GM12864 (cell line): ENCODE results near the gene FBXO10.
"Not testable (repeated sequence)": the region's sequence is repeated elsewhere in the genome, so short reads cannot be mapped to it uniquely, and the experiment has no call there.

Experiments used
- DNase-seq: peaks from one replicate; pipeline ENCODE4 v3.0.0-alpha.2; 2011; ENCODE audit warnings: low read depth
- H3K4me3 ChIP-seq: 2 replicates; pipeline ENCODE4 v1.5.1; 2011; ENCODE audit warnings: mild to moderate bottlenecking, low read depth, low read length, control low read depth
- CTCF ChIP-seq: IDR thresholded peaks from 2 replicates; pipeline ENCODE4 v1.5.1; 2011; ENCODE audit warnings: low read depth, mild to moderate bottlenecking, moderate library complexity, low read length, control low read depth, inconsistent platforms; ENCODE audit errors: missing control alignments

FBXO10 gene

GRCh38 chr9:37517923-37518322 lies 58.3 kb downstream of the FBXO10 start:
- no peak for DNase-seq
- TF ChIP-seq CTCF: no peak
- H3K4me3 ChIP-seq: no peak overlapping the region

DNA sequence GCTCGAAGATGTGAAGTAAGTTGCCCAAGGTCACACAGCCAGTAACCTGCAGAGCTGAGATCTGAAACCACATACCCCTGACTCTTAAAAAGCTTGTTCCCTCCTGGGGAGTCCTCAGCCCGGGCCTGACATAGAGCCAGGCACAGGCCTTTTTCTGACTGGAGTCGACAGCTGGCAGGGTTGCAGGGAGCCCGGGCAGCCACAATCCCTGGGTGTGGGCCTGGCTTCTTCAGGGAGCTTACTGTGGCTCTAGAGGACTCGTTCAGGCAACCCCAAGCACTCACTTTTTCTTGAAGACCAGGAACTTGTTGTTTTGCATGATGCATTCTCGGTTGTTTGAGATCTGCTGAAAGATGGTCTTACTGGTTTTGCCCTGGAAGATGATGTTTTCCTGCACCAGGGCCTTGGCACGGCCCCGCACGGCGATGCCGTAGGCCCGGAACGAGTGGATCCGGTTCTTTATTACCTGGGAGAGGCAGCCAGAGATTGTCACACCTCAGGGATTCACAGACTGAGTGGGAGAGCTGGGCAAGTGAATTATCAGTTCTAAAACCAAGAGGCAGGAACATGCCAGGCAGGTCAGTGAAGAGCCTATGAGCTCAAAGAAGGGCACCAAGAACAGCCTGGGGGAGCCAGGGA lies 60.4 kb downstream of the FBXO10 start:
- TF ChIP-seq CTCF: no peak
- DNase-seq: no peak

DNA sequence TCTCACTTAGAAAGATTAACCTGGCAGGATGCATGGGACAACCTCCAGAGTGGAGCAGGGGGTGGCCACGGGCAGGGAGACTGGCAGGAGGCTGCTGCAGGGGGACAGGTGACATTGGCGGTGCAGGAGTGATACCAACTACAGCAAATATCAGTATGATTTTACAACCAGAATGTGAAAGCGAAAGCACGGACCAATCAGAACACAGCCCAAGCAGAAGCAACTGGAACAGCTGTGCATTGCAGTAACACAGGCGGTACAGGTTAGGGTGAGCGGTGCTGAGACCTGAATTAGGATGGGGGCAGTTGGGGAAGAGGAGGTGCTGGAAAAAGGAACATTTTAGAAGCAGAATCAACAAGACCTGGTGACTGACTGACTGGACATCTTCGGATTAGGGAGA lies 61.2 kb downstream of the FBXO10 start:
- no peak for TF ChIP-seq CTCF
- DNase-seq: no peak
- no peak overlapping the region for H3K4me3 ChIP-seq

More for the DNA sequence above, 60.4 kb downstream of the FBXO10 start:
- H3K4me3 ChIP-seq: no peak overlapping the region

DNA sequence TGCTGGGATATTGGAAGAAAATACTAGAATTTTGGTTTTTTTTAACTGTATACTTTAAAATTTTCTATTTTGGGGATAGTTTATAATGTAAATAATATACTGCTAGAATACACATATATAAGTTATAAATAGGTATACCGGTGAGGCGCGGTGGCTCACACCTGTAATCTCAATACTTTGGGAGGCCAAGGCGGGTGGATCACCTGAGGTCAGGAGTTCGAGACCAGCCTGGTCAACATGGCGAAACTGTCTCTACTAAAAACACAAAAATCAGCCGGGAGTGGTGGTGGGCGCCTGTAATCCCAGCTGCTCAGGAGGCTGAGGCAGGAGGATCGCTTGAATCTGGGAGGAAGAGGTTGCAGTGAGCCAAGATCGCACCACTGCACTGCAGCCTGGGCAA lies 61.8 kb downstream of the FBXO10 start:
- not testable (repeated sequence) for H3K4me3 ChIP-seq, DNase-seq

DNA sequence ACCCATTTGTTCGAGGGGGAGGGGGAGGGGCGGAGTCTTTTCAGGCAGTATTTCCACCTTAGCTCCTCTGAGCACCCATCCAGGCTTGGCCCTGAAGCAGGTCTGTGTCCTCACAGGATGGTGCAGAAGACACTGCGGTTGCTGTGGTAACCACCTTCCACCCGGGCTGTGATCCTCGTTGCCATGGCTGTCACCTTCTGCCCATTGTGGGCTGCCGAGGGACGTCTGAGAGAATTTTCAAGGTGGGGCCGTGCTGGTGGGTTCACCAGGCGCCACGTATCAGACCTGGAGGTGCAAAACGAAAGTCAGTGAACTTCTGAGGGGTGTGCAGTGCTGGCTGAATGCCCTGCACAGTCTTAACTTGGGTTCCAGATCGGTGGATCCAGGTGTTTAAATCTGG lies 63.7 kb downstream of the FBXO10 start:
- TF ChIP-seq CTCF: no peak

GRCh38 chr9:37511016-37512010 lies 64.9 kb downstream of the FBXO10 start:
- DNase-seq: no peak
- peak; percentile 46 for TF ChIP-seq CTCF
- no peak overlapping the region for H3K4me3 ChIP-seq

More for the DNA sequence above, 63.7 kb downstream of the FBXO10 start:
- H3K4me3 ChIP-seq: no peak overlapping the region
- DNase-seq: no peak

DNA sequence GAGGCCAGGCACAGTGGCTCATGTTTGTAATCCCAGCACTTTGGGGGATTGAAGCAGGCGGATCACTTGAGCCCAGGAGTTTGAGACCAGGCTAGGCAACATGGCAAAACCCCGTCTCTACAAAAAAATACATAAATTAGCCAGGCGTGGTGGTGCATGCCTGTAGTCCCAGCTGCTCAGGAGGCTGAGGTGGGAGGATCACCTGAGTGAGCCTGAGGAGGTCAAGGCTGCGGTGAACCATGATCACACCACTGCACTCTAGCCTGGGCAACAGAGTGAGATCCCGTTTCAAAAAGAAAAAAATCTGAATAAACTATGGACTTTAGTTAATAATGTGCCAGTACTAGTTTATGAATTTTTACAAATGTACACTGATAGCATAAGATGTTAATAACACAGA lies 66.1 kb downstream of the FBXO10 start:
- DNase-seq, H3K4me3 ChIP-seq: not testable (repeated sequence)
